T-cell (primary cell): ENCODE data around the gene NEIL1. TPM values are rescaled to one million over a fixed set of nuclear protein-coding genes. Genes with fewer than 3 reads are reported as not detected.
"Not testable (repeated sequence)": the region's sequence is repeated elsewhere in the genome, so short reads cannot be mapped to it uniquely, and the experiment has no call there.

Source experiments
- ATAC-seq, 4 experiments: fragments of 200-7000 bp in 3 of 4; fragments of 150-1000 bp in 1 of 4; cut with Tn5 transposase; replicated peaks in 1 of 4; 1 replicate in 3 of 4; 2 replicates in 1 of 4; pipeline ENCODE4 v1.10.0; 2021; ENCODE audit warnings: moderate library complexity in 3 of 4, mild to moderate bottlenecking in 2 of 4, moderate number of reproducible peaks in 1 of 4
- CTCF ChIA-PET, 2 donors: fragments of 300-600 bp; sonication (Branson Sonifier 250); formaldehyde crosslinking; loops; one replicate each; lab custom pipeline; 2022; ENCODE audit warnings: antibody characterized with exemption in 2 of 2; lab: Charles Lee
- POLR2A ChIA-PET, 2 donors: fragments of 300-600 bp; sonication (Branson Sonifier 250); formaldehyde crosslinking; loops; one replicate each; lab custom pipeline; 2022; ENCODE audit warnings: antibody characterized with exemption in 2 of 2; lab: Charles Lee
- DNase-seq, 35 experiments: peaks; one replicate each; pipeline versions ENCODE4 v3.0.0 to v3.0.0-alpha.2; 2013 to 2023
- H3K27ac ChIP-seq: one replicate; pipeline ENCODE4 v1.5.1; 2013; ENCODE audit warnings: low read length
- H3K27me3 ChIP-seq, 2 experiments: replicated peaks in 1 of 2; 1 replicate in 1 of 2; 2 replicates in 1 of 2; pipeline versions ENCODE4 v1.6.1 to v1.7.0; 2013; ENCODE audit warnings: low read length in 1 of 2, mixed read lengths in 1 of 2; ENCODE audit not compliant: control insufficient read depth in 2 of 2, insufficient read depth in 2 of 2; ENCODE audit errors: extremely low read depth in 1 of 2
- H3K36me3 ChIP-seq, 2 donors: 1 replicate in 1 of 2; 2 replicates in 1 of 2; pipeline versions ENCODE4 v1.6.1 to v1.7.0; 2013; ENCODE audit warnings: low read length in 1 of 2; ENCODE audit not compliant: control insufficient read depth in 2 of 2, insufficient read depth in 1 of 2; ENCODE audit errors: extremely low read depth in 1 of 2
- H3K4me1 ChIP-seq, 2 experiments: 1 replicate in 1 of 2; 2 replicates in 1 of 2; pipeline versions ENCODE4 v1.6.1 to v1.7.0; 2013; ENCODE audit warnings: low read length in 2 of 2, mixed read lengths in 1 of 2; ENCODE audit not compliant: insufficient read depth in 2 of 2, control insufficient read depth in 1 of 2; ENCODE audit errors: extremely low read depth in 1 of 2
- H3K4me3 ChIP-seq, 2 donors: 1 replicate in 1 of 2; 2 replicates in 1 of 2; pipeline versions ENCODE4 v1.5.1 to v1.7.0; 2013; ENCODE audit warnings: mild to moderate bottlenecking in 2 of 2, low read length in 1 of 2, moderate library complexity in 1 of 2; ENCODE audit not compliant: control insufficient read depth in 1 of 2; ENCODE audit errors: extremely low read depth in 1 of 2
- H3K9me3 ChIP-seq: 2 replicates; pipeline ENCODE4 v1.7.0; 2013
- H3K27ac Mint-ChIP-seq, 2 donors: one replicate each; pipeline ENCODE4 v1.8.0; 2020 to 2021; ENCODE audit warnings: mild to moderate bottlenecking in 2 of 2, mixed read lengths in 2 of 2
- H3K27me3 Mint-ChIP-seq, 2 donors: one replicate each; pipeline ENCODE4 v1.8.0; 2021 to 2022; ENCODE audit warnings: mixed read lengths in 2 of 2
- H3K36me3 Mint-ChIP-seq: one replicate; pipeline ENCODE4 v1.8.0; 2021; ENCODE audit warnings: mixed read lengths
- H3K4me1 Mint-ChIP-seq, 3 donors: one replicate each; pipeline ENCODE4 v1.8.0; 2020 to 2022; ENCODE audit warnings: mixed read lengths in 3 of 3, mild to moderate bottlenecking in 1 of 3
- H3K4me3 Mint-ChIP-seq, 3 donors: one replicate each; pipeline ENCODE4 v1.8.0; 2020 to 2022; ENCODE audit warnings: mild to moderate bottlenecking in 3 of 3, mixed read lengths in 3 of 3, moderate library complexity in 3 of 3
- H3K9me3 Mint-ChIP-seq, 3 donors: one replicate each; pipeline ENCODE4 v1.8.0; 2020 to 2022; ENCODE audit warnings: mixed read lengths in 3 of 3
- WGBS: methylation state at CpG from one replicate; pipeline ENCODE4 v1.1.5; 2013; ENCODE audit warnings: missing lambda C conversion rate; ENCODE audit not compliant: insufficient coverage; 5-methylcytosine and 5-hydroxymethylcytosine counted together
- total RNA-seq, 35 experiments: library from RNA in 6 of 35; stranded (reverse) in 6 of 35; fragments of 120-200 nt in 1 of 35; gene quantifications; one replicate each; pipeline versions ENCODE4 v1.2.1 to v1.2.4 and lab custom pipeline; 2013 to 2026

The NEIL1 gene
- total RNA-seq (10 to 100 TPM; 11.9 to 35.0 (median 15.1) TPM), total RNA-seq (lab: John Stamatoyannopoulos, UW) (1.3 to 30.7 (median 8.4) reads per million in 29 experiments)
- total RNA-seq (2013), result 14.6 TPM

GRCh38 chr15:75346796-75347221 is at the start of gene NEIL1:
TSS of gene NEIL1 (plus strand) at chr15:75347039. CDS start at chr15:75348906, 1,867 bp downstream.
- ChIA-PET POLR2A (no interaction called here), CTCF (interaction anchor here in 1 of 2 donors (2.4 kb wide), 1 partner anchor 21 kb away, joined by 9 read pairs; the partner anchor contains the start of gene MAN2C1)
- Histone ChIP-seq H3K27ac (peak within 1 kb of the TSS; percentile 53), H3K9me3 (no peaks in the 10 kb centered on the region), H3K27me3 (peaks cover 0 to 16% of the 10 kb centered on the region in 2 experiments), H3K4me1 (peaks cover 2 to 47% of the 10 kb centered on the region in 2 experiments), H3K36me3 (no peaks in the 10 kb centered on the region), H3K4me3 (peak within 1 kb of the TSS; percentile 59 to 89)
- H3K27me3 Mint-ChIP-seq, result no peaks in the 10 kb centered on the region
- H3K4me3 Mint-ChIP-seq, result peak within 1 kb of the TSS; percentile 78 to 90 (median 85)
- H3K9me3 Mint-ChIP-seq, result peaks cover 5 to 12% (median 7%) of the 10 kb centered on the region in 3 donors
- H3K36me3 Mint-ChIP-seq, result peaks cover 7% of the 10 kb centered on the region
- 34% methylated on average over 13 of the region's 20 CpGs for WGBS
- H3K4me1 Mint-ChIP-seq, result peaks cover 30 to 40% (median 31%) of the 10 kb centered on the region in 3 donors
- peak in 1 of 35 experiments; percentile 35 for DNase-seq
- H3K27ac Mint-ChIP-seq, result peak within 1 kb of the TSS; percentile 76 to 86
- no peak for ATAC-seq

GRCh38 chr15:75298541-75299310 is 48.1 kb upstream of the NEIL1 start:
- H3K27ac ChIP-seq, H3K9me3 Mint-ChIP-seq, POLR2A ChIA-PET, H3K4me1 Mint-ChIP-seq, H3K27ac Mint-ChIP-seq, H3K4me1 ChIP-seq, H3K36me3 Mint-ChIP-seq, H3K4me3 ChIP-seq, H3K27me3 ChIP-seq, H3K4me3 Mint-ChIP-seq, H3K27me3 Mint-ChIP-seq, H3K9me3 ChIP-seq, H3K36me3 ChIP-seq: not testable (repeated sequence)
- CTCF ChIA-PET, result interaction anchor here in 1 of 2 donors (0.6 kb wide), 1 partner anchor 781 kb away, joined by 3 read pairs; no protein-coding TSS in a partner anchor
- peak; percentile 94 to 97 (median 97) for ATAC-seq
- WGBS, result no CpG with 5 or more reads among the region's 13 CpGs
- DNase-seq, result peak in 1 of 35 experiments; percentile 10

GRCh38 chr15:75299311-75299688 is 47.5 kb upstream of the NEIL1 start:
- H3K36me3 ChIP-seq, CTCF ChIA-PET, H3K4me3 Mint-ChIP-seq, POLR2A ChIA-PET, H3K27me3 Mint-ChIP-seq, H3K27ac Mint-ChIP-seq, H3K36me3 Mint-ChIP-seq, H3K4me1 ChIP-seq, H3K9me3 ChIP-seq, H3K4me1 Mint-ChIP-seq, H3K9me3 Mint-ChIP-seq, H3K27me3 ChIP-seq, H3K4me3 ChIP-seq, H3K27ac ChIP-seq: not testable (repeated sequence)
- DNase-seq (peak in 33 of 35 experiments; percentile 17 to 65 (median 42)), ATAC-seq (peak; percentile 90 to 93 (median 92))
- WGBS, result no CpG with 5 or more reads among the region's 6 CpGs

GRCh38 chr15:75300026-75300425 is 46.8 kb upstream of the NEIL1 start:
- CTCF ChIA-PET, ATAC-seq, H3K36me3 Mint-ChIP-seq, DNase-seq, H3K9me3 Mint-ChIP-seq, H3K27me3 ChIP-seq, H3K27ac ChIP-seq, H3K4me1 ChIP-seq, H3K36me3 ChIP-seq, H3K27ac Mint-ChIP-seq, POLR2A ChIA-PET, H3K4me3 ChIP-seq, H3K9me3 ChIP-seq, H3K4me3 Mint-ChIP-seq, H3K4me1 Mint-ChIP-seq: not testable (repeated sequence)
- H3K27me3 Mint-ChIP-seq, result peaks cover 12 to 14% of the 10 kb centered on the region in 2 donors
- WGBS, result 56% methylated on average over 4 of the region's 6 CpGs

GRCh38 chr15:75302318-75302717 is 44.5 kb upstream of the NEIL1 start:
- H3K36me3 Mint-ChIP-seq, result no peaks in the 10 kb centered on the region
- no peaks in the 10 kb centered on the region for H3K4me1 ChIP-seq
- CTCF ChIA-PET, result no interaction called here

GRCh38 chr15:75302753-75303152 is 44.1 kb upstream of the NEIL1 start:
- H3K36me3 ChIP-seq, H3K9me3 Mint-ChIP-seq, H3K27ac Mint-ChIP-seq, ATAC-seq, H3K4me3 ChIP-seq, H3K4me1 ChIP-seq, DNase-seq, CTCF ChIA-PET, H3K4me1 Mint-ChIP-seq, H3K27ac ChIP-seq, POLR2A ChIA-PET, H3K4me3 Mint-ChIP-seq, H3K9me3 ChIP-seq, H3K36me3 Mint-ChIP-seq: not testable (repeated sequence)
- no CpG with 5 or more reads among the region's 4 CpGs for WGBS
- H3K27me3 ChIP-seq, result peaks cover 0 to 14% of the 10 kb centered on the region in 2 experiments
- peaks cover 31 to 33% of the 10 kb centered on the region in 2 donors for H3K27me3 Mint-ChIP-seq

More at GRCh38 chr15:75302318-75302717, 44.5 kb upstream of the NEIL1 start:
- Histone ChIP-seq H3K36me3 (no peaks in the 10 kb centered on the region), H3K9me3 (no peaks in the 10 kb centered on the region), H3K27ac (no peak overlapping the region), H3K27me3 (peaks cover 0 to 13% of the 10 kb centered on the region in 2 experiments), H3K4me3 (no peak overlapping the region)
- Mint-ChIP-seq H3K27ac (no peak overlapping the region), H3K9me3 (no peaks in the 10 kb centered on the region), H3K4me1 (no peaks in the 10 kb centered on the region), H3K27me3 (peaks cover 28% of the 10 kb centered on the region in 2 donors), H3K4me3 (no peak overlapping the region)
- ATAC-seq, result no peak
- POLR2A ChIA-PET, result no interaction called here
- no peak for DNase-seq
- WGBS, result 71% methylated on average over 7 of the region's 9 CpGs
